ENCODE results near the gene CELF2.

DNA sequence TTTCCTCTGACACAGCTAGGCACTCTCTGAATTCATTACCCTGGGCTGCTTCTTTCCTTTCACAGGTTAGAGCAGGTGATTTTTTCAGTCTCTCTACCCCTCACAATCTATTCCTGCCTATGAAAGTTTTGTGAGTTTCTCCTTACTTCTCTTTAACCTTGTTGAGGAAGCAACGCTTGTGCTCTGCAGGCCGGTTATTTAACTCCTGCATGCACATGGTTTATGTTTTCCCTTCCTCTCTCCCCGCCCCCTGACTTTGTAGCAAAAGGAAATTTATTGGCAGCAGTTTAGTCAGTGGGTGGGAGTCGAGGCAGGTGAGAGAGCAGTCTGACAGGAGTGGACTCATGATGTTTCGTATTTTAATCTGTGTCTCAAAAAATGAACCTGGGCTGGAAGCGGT is 91.9 kb downstream of the CELF2 start:
- no peak for TF ChIP-seq CEBPB (tag; IDR thresholded peaks at IDR 0.05)
- TF ChIP-seq ZNF444 (CRISPR knock-in tag; IDR thresholded peaks at IDR 0.05) = no peak
- no peak for TF ChIP-seq TAF1 (IDR thresholded peaks at IDR 0.05; ENCODE audit: control insufficient read depth, extremely low read depth, insufficient read depth, low read length, severe bottlenecking)
- TF ChIP-seq TCF7 (IDR thresholded peaks at IDR 0.05; ENCODE audit: borderline replicate concordance) = no peak
- TF ChIP-seq HDAC1 (IDR thresholded peaks at IDR 0.05) = no peak
- TF ChIP-seq, protein P1, sequence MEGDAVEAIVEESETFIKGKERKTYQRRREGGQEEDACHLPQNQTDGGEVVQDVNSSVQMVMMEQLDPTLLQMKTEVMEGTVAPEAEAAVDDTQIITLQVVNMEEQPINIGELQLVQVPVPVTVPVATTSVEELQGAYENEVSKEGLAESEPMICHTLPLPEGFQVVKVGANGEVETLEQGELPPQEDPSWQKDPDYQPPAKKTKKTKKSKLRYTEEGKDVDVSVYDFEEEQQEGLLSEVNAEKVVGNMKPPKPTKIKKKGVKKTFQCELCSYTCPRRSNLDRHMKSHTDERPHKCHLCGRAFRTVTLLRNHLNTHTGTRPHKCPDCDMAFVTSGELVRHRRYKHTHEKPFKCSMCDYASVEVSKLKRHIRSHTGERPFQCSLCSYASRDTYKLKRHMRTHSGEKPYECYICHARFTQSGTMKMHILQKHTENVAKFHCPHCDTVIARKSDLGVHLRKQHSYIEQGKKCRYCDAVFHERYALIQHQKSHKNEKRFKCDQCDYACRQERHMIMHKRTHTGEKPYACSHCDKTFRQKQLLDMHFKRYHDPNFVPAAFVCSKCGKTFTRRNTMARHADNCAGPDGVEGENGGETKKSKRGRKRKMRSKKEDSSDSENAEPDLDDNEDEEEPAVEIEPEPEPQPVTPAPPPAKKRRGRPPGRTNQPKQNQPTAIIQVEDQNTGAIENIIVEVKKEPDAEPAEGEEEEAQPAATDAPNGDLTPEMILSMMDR (IDR thresholded peaks at IDR 0.05 in 2 of 3, conservative IDR thresholded peaks at IDR 0.05 in 1 of 3; ENCODE audit: insufficient read depth in 2 of 3, low read depth in 1 of 3, low read length in 3 of 3) = no peak
- no peak for TF ChIP-seq SREBF2 (CRISPR knock-in tag; IDR thresholded peaks at IDR 0.05)
- no peak for TF ChIP-seq ZFX (CRISPR knock-in tag; IDR thresholded peaks at IDR 0.05)
- TF ChIP-seq ZNF644 (tag; IDR thresholded peaks at IDR 0.05; ENCODE audit: low read depth) = no peak
- no peak for TF ChIP-seq SRF (CRISPR knock-in tag; IDR thresholded peaks at IDR 0.05)
- no peak for TF ChIP-seq HDGF (IDR thresholded peaks at IDR 0.05)
- no peak for TF ChIP-seq HNRNPK (IDR thresholded peaks at IDR 0.05; ENCODE audit: low read depth, low read length, poor library complexity, severe bottlenecking)
- no peak for TF ChIP-seq ZNF717 (CRISPR knock-in tag; IDR thresholded peaks at IDR 0.05)
- TF ChIP-seq, protein P2, sequence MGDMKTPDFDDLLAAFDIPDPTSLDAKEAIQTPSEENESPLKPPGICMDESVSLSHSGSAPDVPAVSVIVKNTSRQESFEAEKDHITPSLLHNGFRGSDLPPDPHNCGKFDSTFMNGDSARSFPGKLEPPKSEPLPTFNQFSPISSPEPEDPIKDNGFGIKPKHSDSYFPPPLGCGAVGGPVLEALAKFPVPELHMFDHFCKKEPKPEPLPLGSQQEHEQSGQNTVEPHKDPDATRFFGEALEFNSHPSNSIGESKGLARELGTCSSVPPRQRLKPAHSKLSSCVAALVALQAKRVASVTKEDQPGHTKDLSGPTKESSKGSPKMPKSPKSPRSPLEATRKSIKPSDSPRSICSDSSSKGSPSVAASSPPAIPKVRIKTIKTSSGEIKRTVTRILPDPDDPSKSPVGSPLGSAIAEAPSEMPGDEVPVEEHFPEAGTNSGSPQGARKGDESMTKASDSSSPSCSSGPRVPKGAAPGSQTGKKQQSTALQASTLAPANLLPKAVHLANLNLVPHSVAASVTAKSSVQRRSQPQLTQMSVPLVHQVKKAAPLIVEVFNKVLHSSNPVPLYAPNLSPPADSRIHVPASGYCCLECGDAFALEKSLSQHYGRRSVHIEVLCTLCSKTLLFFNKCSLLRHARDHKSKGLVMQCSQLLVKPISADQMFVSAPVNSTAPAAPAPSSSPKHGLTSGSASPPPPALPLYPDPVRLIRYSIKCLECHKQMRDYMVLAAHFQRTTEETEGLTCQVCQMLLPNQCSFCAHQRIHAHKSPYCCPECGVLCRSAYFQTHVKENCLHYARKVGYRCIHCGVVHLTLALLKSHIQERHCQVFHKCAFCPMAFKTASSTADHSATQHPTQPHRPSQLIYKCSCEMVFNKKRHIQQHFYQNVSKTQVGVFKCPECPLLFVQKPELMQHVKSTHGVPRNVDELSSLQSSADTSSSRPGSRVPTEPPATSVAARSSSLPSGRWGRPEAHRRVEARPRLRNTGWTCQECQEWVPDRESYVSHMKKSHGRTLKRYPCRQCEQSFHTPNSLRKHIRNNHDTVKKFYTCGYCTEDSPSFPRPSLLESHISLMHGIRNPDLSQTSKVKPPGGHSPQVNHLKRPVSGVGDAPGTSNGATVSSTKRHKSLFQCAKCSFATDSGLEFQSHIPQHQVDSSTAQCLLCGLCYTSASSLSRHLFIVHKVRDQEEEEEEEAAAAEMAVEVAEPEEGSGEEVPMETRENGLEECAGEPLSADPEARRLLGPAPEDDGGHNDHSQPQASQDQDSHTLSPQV (IDR thresholded peaks at IDR 0.05) = no peak

Data from K562 (cell line).